Suppressor macrophage treated with lipopolysaccharide for 1 hour (primary cell): ENCODE results near the gene STIMATE.

Source experiments
- DNase-seq, 3 donors: peaks; one replicate each; pipeline ENCODE4 v3.0.0-alpha.2; 2020 to 2022

Gene STIMATE

GRCh38 chr3:52897130-52898122 is at the start of gene STIMATE:
TSS of gene STIMATE (minus strand) at chr3:52897548. CDS start at chr3:52897450, 98 bp downstream.
- peak; percentile 86 to 95 (median 90) for DNase-seq

- DNase-seq = no peak
These were observed 42.3 kb upstream of the STIMATE start for GRCh38 chr3:52939600-52939999.

GRCh38 chr3:52934630-52935530 is 37.5 kb upstream of the STIMATE start:
- DNase-seq = peak; percentile 65 to 73 (median 71)

- no peak for DNase-seq
These were observed 34.5 kb upstream of the STIMATE start for GRCh38 chr3:52931889-52932288.

- DNase-seq = no peak
These were observed 34.0 kb upstream of the STIMATE start for GRCh38 chr3:52931328-52931727.

- DNase-seq = no peak
These were observed 33.4 kb upstream of the STIMATE start for GRCh38 chr3:52930748-52931147.

GRCh38 chr3:52926554-52926953 is 29.2 kb upstream of the STIMATE start:
- DNase-seq = no peak

GRCh38 chr3:52925405-52926313 is 28.3 kb upstream of the STIMATE start:
- DNase-seq = peak in 1 of 3 donors; percentile 37

- peak in 2 of 3 donors; percentile 22 to 25 for DNase-seq
These were observed 26.6 kb upstream of the STIMATE start for GRCh38 chr3:52923963-52924362.

- peak; percentile 33 to 68 (median 52) for DNase-seq
These were observed 23.5 kb upstream of the STIMATE start for GRCh38 chr3:52920841-52921240.

GRCh38 chr3:52917044-52917443 is 19.7 kb upstream of the STIMATE start:
- no peak for DNase-seq

- peak; percentile 67 to 92 (median 79) for DNase-seq
These were observed 17.9 kb upstream of the STIMATE start for GRCh38 chr3:52915294-52915693.

GRCh38 chr3:52912885-52913731 is 15.8 kb upstream of the STIMATE start:
- DNase-seq = no peak

GRCh38 chr3:52910823-52911222 is 13.5 kb upstream of the STIMATE start:
- DNase-seq = no peak

- DNase-seq = no peak
These were observed 10.1 kb upstream of the STIMATE start for GRCh38 chr3:52907497-52907896.

- no peak for DNase-seq
These were observed 7.2 kb upstream of the STIMATE start for GRCh38 chr3:52904552-52904951.

- DNase-seq = no peak
These were observed 6.7 kb upstream of the STIMATE start for GRCh38 chr3:52904000-52904399.

GRCh38 chr3:52896613-52897012 is 735 bp downstream of the STIMATE start:
- peak in 2 of 3 donors; percentile 25 to 41 for DNase-seq

- peak; percentile 45 to 65 (median 51) for DNase-seq
These were observed 1.2 kb downstream of the STIMATE start for GRCh38 chr3:52896151-52896550.

- DNase-seq = peak; percentile 52 to 68 (median 63)
These were observed 1.9 kb downstream of the STIMATE start for GRCh38 chr3:52895418-52895817.

- DNase-seq = no peak
These were observed 2.6 kb downstream of the STIMATE start for GRCh38 chr3:52894756-52895155.
